Ovary (tissue), 3 donors: ENCODE measurements around the gene LGALS3BP.

Source experiments
- POLR2A ChIP-seq: fragments of 450-650 bp; IDR thresholded peaks from one replicate; pipeline ENCODE4 v1.6.1; 2017; ENCODE audit warnings: antibody characterized with exemption, mild to moderate bottlenecking, moderate library complexity
- TF ChIP-seq, protein P1 (sequence below), 3 donors: fragments of 450-650 bp in 2 of 3; fragments of 200-600 bp in 1 of 3; IDR thresholded peaks; one replicate each; pipeline versions ENCODE4 v1.5.1 to v1.8.0; 2016 to 2022; ENCODE audit warnings: antibody characterized with exemption in 3 of 3, mild to moderate bottlenecking in 1 of 3
- donor health status: DM: no; HTN: no; CAD: no.

DNA sequence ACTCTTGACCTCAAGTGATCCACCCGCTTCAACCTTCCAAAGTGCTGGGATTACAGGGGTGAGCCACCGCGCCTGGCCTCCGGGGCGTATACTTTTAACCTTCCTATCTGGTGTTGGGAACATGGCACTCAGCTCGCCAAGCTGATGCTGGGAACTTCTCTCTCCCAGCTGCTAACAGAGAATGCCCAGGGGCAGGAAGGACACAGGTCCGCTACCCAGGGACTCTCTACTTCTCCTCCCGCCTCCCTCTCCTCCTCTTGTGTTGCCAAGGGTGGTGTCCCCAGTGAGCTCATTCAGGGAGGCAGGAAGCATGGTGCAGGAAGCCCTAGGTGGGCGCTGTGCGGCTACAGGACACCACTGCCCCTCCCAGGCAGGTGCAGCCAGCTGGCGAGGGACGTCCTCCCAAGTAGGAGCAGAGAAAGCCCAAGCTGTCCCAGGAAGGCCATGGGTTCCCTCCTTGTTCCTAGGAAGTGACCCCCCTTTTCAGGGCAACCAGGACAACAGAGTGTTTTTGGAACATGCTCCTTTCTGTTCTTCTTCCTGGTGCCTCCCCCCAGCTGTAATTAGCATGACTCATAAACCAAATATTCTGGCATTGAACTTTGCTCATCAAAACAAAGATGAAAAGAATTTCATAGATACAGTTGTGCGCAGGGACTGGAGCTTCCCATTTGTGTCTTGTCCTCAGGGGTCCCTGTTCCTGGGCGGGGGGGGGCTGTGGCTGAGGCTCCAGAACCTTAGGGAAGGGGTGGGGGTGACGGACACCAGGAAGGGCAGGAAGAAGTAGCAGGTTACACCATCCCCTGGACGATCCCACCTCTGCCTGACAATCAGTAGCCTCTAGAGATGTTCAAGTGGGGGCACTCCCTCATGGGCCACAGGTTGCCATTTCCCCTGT lies 46.9 kb upstream of the LGALS3BP start:
- TF ChIP-seq, protein P1, sequence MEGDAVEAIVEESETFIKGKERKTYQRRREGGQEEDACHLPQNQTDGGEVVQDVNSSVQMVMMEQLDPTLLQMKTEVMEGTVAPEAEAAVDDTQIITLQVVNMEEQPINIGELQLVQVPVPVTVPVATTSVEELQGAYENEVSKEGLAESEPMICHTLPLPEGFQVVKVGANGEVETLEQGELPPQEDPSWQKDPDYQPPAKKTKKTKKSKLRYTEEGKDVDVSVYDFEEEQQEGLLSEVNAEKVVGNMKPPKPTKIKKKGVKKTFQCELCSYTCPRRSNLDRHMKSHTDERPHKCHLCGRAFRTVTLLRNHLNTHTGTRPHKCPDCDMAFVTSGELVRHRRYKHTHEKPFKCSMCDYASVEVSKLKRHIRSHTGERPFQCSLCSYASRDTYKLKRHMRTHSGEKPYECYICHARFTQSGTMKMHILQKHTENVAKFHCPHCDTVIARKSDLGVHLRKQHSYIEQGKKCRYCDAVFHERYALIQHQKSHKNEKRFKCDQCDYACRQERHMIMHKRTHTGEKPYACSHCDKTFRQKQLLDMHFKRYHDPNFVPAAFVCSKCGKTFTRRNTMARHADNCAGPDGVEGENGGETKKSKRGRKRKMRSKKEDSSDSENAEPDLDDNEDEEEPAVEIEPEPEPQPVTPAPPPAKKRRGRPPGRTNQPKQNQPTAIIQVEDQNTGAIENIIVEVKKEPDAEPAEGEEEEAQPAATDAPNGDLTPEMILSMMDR (IDR thresholded peaks at IDR 0.05), result no peak
- TF ChIP-seq POLR2A, result no peak
